NCI-H345 treated with DMSO at 0.1 percent for 48 hours (cell line): ENCODE data around the gene TNIK.

Experiments used
- DNase-seq: peaks from one replicate; lab custom pipeline; 2025; ENCODE audit not compliant: unreplicated experiment; lab: John Stamatoyannopoulos, UW

TNIK gene

DNA sequence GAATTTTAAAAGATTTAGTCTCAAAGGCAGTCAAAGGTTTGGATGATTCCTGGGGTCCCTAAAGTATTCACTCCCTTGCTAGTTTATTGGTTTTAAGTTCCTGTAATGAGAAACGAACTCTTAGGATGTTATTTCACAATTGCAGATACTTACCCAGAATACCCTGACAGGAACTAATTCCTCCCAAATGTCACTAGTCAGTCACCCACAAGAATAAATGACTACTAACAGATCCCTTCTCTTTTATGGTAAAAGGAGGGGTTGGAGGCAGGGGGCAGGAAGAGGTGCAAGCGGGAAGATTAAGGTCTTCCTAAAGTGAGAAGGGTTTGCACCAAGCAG lies 259.5 kb downstream of the TNIK start:
- DNase-seq = no peak

DNA sequence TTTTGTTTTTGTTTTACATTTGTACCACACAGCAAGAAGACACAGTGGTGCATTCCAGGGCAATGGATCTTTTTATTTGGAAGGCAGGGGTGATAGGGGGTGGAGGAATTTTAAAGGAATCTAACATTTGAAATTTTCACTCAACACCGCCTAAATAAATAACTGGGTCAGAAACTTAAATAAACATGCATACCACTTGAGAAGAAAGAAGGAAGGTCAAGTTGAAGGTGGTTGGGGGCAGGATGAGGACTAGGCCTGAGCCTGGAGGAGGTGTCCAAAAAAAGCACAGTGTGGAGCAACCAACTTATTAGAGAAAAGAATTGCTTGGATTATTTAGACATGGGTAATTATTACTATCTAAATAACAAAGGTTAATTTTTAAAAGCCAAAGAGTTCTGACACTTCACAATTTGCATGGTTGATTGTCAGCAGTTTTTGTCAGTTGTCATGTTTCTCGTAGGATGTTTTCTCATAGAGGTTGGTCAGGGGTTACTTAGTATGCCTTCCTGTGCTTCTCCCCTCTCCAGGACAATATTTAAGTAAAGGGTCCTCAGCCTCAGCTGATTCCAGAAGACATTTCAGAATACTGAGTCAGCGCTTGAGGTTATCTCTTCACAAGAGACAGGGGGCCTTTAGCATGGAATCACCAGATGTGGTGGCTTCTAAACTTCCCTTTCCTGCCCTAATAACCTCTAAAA lies 260.0 kb downstream of the TNIK start:
- no peak for DNase-seq

DNA sequence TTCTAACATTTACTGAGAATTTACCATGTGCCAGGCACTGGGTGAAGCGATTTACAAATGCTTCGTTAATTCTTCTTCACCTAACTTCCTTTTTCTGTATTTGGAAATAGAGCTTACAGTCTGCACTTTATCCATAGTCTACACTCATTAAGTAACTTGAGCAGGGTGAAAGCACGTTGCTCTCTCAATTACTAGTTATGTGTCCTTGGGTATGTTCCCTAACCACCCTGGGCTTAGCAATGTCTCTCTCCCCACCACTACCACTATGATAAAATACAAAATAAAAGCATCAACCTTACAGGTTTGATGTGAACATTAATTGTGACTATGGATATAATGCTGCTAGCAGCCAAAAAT lies 260.8 kb downstream of the TNIK start:
- no peak for DNase-seq

DNA sequence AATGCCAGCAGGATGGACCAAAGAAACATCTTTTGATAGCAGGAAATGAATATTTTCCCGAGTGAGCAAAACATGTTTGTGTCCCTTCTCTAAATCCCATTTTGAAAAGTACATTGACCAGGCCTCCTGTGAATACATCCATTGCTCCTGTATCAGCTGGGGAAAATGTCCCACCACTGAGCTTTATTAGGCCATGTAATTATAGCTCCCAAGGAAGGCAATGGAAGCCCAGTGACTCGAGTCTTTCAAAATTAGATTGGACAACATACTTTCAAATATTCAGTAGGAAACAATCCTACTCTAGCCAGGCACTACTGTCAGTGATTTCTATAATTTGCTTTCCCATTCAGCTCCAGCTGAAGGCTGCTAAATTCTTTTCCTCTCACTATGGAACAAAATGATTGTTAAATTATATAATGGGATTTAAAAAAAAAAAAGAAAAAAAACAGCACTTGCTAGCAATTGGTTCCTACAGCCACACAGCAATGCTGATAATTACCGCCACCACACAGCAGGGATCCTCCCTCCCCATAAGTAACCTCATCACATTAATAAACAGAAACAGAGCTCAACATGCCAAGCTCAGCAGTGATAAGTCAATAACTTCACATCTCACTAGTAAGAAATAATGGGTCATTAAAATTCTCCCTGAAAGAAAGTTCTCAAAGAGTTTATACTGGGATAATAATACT lies 261.3 kb downstream of the TNIK start:
- no peak for DNase-seq

DNA sequence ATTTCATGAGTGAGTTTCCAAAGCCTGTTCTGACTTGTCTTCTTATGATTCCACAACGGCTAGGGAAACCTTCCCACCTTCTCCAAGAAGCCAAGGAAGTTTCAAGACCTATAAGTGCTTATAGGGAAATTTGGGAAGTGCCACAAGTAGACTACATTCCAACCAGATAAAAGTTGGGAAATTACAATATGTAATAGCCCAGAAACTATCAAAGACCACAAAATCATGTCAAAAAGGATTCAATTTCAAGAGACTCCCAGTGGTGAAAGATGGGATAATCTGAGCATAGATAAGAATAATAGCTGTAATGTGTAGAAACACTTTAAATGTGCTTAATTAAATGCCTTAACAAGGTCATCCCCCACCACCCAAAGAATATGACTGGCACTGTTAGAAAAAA lies 264.5 kb downstream of the TNIK start:
- no peak for DNase-seq

DNA sequence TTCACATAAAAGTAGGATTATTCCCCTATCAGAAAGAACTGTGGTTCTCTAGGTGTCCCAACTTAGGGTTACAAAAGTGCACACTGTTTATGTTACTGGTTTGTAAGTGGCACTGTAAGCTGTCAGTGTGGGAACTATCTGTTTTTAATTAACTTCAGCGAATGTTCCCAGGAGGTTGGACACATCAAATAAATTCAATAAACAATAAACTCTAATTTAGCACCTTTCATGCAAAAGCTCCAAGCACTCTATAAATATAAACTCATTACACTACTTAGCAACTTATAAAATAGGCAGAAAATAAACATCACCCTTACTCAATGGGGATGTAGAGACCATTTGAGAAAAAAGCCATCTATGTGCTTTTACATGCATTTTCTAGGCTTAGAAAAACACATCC lies 265.2 kb downstream of the TNIK start:
- no peak for DNase-seq

DNA sequence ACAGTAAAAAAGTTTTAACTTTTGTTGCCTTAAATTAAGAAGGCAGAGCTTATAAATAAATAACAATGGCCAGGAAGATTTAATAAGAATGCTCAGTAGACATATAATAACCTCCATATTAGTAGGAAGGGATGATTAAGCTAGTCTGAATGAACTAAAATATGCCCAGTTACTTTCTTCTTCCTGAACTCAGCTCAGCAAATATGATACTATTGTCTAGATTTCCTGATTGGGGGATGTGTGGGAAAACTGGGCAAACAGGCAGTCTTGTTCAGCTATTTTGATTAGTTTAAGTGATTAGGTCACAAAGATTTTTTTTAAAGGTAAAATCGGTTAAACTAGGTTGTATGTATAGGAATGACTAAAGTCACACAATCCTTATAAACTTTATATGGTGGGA lies 266.5 kb downstream of the TNIK start:
- DNase-seq = no peak

DNA sequence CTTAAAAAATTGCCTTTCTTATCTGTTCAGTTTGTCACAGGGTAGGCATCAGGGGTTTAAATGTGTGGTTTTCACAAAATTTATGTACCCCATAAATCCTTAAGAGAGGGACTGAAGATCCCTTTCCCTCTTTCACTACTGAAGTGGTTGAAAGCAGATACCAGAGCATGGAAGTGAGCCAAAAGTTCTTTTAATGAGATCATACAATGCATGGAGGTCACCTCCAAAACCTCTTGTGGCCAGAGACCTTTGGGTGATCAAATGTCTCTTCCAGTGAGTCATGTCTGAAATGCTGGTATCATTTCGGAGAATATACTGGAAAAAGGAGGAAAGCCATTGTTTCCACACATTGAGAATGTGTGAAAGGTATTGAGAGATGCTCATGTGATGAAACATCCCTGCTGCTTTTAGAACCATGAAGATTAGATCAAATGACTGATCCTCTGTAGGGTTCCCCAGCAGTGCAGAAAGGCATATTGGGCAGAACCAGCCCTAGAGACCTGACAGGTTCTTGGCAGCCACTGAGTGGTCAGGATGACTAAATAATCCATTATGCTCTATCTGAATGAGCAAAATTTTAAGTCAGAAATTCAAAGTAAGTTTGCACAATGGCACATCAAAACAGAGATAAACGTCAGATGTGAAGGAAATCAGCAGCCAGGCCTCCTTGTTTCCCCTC lies 267.9 kb downstream of the TNIK start:
- no peak for DNase-seq

DNA sequence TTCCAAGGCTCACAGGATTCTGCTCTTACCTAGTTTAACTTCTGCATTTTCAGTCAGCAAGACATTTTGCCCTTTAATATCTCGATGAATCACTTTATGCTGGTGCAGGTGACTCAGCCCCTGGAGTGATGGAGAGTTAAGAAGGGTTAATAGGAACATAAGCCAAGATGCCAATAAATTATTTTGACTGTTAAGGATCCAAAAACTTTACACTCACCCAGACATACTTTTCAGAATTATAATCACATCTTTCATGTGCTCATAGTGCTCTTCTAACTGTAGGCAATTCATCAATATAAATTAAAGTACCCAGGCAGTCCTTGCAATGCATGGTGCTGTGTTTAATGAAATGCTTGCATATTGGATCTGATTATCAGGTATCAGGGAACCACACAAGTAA lies 269.5 kb downstream of the TNIK start:
- no peak for DNase-seq

DNA sequence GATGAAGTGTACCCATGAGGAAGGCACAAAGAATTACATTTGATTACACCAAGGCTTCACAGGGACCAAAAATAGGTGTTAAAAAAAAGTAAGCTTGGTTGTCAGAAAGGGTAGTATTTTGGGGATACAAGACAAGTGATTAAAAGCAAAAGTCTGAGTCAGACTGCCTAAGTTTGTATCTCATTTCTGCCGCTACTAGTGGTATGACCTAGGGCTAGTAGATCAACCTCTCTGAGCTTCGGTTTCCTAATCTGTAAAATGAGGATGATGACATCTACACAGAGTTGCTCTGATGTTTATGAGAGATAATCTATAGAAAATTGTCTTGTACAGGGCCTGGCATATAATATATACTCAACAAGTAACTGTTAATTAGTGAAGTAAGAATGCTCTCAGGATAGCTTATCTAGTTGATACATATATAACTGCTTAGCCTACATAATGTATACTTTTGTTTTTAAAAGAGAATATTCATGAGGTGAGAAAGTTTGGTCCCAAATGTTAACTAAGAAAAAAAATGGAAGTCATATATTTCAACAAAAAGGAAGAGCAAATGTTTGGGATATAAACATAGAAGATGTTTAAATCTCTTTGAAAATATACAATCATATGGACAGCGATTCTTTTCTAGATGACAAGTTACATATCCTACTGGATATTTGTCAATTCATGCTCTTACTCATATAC lies 270.7 kb downstream of the TNIK start:
- DNase-seq = no peak

DNA sequence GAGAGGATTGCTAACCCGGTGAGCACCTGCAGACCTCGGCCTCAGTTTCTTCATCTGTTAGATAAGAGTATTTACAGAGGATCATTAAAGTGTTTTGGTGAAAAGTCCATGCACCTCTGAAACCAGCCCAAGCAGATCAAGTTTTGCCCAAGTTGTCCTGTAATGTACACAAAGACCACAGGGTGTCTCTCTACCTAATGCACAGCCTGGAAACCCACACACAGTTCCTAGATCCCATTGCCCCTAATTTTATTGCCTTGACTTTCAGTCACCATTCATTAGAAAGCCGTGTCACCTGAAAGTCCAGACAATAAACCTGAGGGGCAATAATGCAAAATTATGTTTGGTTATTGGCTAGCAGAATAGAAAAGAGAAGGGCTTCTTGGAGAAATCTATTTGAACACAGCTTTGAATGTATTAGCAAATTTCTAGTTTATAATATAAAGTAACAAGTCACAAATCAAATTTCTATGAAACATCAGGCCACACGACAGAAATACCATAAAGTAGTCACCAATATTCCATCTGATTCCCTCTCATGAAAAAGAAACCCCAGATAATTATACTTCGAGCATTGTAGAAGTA lies 272.4 kb downstream of the TNIK start:
- no peak for DNase-seq

DNA sequence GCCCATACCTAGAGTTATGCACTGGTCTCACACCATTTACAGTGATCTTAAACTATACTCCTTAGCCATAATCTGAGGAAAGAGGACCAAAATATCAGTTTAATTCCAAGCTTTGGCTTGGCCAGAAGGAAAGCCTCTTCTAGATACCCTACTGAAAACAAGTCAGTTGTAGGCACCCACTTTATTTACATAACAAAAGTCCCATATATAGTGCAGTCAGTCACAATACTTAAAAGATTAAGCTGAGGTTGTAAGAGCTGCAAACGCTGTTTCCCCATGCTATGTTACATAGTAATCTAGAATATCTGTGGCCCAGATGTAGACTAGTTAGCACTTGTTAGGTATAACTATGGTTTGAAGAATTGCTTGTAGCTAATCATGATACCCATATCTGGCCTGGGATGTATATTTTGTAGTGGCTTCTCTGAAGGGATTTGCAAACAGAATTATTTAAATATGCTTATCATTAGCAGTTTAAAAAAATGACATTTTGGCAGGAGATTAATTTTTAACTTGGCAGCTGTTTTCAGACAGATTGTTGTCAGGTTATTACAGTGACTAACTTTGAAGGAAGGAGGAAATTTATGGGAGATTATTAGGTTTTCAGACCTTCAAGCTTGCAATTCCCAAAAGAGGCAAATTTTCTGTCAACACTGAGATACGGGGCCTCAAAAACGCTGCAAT lies 273.2 kb downstream of the TNIK start:
- DNase-seq = no peak

DNA sequence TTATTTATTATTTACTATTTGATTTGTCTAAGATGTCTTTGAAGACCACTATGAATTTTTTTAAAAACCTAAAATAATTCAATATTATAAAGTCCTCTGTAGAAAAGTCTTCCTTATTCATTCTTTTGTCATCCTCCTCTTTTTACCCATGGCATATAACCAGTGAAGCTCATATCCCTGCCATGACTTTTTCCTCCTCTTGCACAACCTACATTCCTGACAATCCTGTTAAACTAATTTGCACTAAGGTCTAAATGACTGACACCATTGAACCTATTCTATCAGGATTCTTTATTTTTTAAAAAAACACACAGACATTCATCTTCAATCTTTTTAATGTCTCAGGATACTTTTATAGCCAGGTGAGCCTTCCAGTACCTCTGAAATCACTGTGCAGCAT lies 273.8 kb downstream of the TNIK start:
- DNase-seq = no peak

DNA sequence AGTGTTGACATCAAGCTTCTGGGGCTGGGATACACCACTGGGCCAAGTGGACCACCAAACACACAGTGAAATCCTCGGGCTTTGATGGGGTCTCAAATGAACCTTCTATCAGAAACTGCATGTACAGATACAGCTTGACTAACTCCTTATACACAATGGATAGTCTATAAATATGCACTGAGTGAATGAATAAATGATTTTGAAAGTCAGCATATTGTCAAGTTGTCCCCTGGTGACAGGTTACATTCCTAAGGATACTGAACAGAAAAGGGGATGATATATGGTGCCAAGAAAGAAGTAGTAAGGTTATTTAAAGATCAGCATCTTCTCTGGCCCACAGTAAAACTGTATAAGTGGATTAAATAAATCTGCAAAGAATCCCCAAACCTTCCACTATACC lies 274.2 kb downstream of the TNIK start:
- DNase-seq = no peak

DNA sequence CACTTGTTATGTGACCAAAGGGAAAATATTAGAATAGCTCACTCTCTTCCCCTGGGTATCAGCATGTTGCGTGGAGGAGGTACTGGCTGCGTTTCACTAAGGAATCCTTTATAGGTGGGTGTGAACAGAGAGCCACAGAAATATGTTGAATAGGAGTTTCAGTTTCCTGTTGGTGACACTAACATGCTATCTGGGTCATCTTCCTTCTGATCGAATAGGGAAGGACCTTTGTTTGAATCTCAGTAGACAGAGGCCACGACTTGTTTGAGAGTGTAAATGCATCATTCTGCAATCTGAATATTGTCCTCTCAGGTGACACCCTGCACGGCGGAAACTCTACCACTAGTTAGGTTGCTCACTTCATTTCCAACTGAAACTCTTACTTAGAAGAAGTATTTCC lies 275.8 kb downstream of the TNIK start:
- DNase-seq = no peak

DNA sequence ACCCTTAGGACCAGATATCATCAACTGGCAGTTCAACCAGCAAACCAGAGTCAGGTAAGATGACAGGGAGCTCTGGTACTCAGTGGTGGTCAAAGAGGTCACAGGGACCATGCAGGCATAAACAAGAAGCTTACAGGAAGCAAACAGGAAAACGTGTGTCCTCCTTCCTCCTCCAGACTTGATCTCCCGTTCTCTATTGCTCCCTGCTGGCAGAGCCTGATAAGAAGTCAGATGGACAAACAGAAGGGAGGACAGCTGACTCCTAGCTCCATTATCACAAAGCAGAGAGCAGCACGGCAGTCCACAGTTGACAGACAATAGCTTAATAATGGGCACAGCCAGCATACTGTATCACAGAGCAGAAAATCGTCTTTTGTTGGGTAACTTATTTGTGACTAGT lies 277.2 kb downstream of the TNIK start:
- no peak for DNase-seq

DNA sequence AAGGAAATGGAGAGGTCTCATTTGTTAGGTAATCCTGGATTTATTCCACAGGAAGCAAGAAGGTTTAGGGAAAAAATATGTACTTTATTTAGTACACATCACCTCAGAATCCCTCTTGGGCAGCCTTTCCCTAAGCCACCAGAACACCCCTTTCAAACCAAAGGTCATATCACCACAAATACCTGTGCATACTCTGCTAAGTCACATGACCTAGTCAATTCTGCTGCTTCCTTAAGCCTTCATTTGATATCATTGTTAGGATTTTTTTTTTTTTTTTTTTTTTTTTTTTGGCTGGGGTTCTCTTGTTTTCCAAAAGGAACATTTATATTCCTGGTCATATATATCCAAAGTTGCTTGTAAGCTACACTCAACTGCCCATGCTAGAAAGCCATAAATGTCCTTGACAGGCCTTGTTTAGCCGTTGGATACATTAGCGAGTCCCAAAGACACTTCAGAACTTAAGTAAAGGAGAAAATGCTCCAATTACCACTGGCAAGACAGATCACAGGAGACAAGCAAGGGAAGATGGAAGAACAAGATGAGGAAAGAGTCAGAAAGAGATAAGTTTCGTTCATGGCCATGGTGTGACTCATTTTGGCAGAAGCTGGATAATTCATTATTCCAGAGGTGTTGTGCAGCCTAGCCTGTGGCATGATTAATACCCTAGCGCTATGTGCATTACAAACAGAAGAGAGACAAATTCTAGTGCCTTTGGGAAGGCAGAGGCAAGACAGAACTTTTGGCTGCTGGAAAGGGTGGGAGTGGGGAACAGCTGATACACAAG lies 278.1 kb downstream of the TNIK start:
- DNase-seq = no peak

DNA sequence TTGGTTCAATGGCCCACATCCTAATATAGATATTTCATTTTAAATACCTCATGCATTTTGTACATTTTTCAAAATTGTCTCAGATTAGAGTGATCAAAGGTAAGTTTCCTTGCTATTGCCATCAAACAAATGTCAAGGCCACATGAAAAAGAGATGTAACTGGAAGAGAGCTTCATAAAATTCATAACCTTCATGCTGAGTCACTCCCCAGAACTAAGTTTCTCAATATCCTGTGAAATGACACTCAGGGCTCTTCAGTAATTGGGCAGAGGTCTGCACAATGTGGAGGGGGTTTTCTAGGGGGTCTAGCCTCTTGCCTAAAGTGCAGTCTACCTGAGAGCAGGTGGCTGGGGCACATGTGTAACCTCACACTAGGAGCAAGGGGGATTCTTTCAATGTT lies 281.5 kb downstream of the TNIK start:
- DNase-seq = no peak

DNA sequence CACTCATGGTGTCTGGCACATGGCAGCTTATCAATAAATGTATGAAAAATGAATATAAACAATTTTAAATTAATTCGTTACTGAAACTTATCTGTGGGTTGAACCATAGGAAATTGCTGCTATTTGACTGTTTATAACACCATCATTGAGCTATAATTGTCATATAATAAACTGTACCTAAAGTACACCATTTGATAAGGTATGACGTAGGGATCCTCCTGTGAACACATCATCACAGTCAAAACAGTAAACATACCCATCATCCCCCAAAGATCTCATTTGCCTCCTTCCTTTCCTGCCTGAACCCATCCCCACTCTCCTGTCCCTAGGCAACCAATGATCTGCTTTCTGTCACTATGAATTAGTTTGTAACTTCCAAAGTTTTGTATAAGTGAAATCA lies 282.7 kb downstream of the TNIK start:
- DNase-seq = no peak

DNA sequence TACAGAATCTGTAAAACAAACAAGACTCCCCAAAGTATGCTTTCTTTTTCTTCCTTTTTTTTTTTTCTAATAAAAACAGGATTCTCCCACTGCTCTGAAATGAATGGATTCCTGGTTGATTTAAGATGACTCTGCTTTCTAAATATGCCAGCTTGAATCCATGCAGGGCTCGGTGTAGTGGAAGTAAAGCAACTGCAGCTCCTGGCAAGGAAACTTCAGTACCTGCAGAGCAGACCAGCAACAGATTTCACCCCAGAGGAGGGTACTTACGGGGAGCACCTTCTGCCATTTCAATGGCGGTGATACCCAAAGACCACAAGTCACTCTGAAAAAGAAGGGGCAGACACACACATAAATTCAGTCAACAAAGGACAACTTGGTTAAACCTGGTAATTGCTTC lies 283.1 kb downstream of the TNIK start:
- no peak for DNase-seq
